K562 (cell line): Measurements from ENCODE around the gene XRN2. TPM values are rescaled to one million over a fixed set of nuclear protein-coding genes. Genes with fewer than 3 reads are reported as not detected.

Source experiments
- ATAC-seq: fragments of 200-7000 bp; cut with Tn5 transposase; 3 replicates; pipeline ENCODE4 v1.9.1; 2020; ENCODE audit warnings: moderate library complexity
- BruUV-seq: library from RNA; stranded (reverse); fragments of 400-500 nt; replicated peaks from 2 replicates; lab custom pipeline; 2021; lab: Mats Ljungman, UMichigan
- CTCF ChIA-PET: fragments of 300-600 bp; formaldehyde crosslinking; extraction: SDS; loops from one replicate; lab custom pipeline; 2021; ENCODE audit warnings: low intra/inter-chr PET ratio; lab: Yijun Ruan, JAX
- POLR2A ChIA-PET: fragments of 300-600, 350-650 bp; sonication (Branson Sonifier 250); formaldehyde crosslinking; extraction: SDS; loops from one replicate; lab custom pipeline; 2021; ENCODE audit warnings: antibody characterized with exemption, inconsistent platforms; lab: Yijun Ruan, JAX
- DNase-seq, 4 experiments: peaks; one replicate each; pipeline versions ENCODE4 v3.0.0 to v3.0.0-alpha.2; 2011 to 2018; ENCODE audit warnings: low spot score in 3 of 4, mixed read lengths in 3 of 4; ENCODE audit errors: extremely low read depth in 1 of 4
- FAIRE-seq: peaks from 2 replicates; lab custom pipeline; 2011; peaks lifted over from hg19 to GRCh38; lab: Jason Lieb, UNC
- H2AFZ ChIP-seq: 2 replicates; pipeline ENCODE4 v1.6.0; 2011; ENCODE audit warnings: low read depth, low read length, control low read depth, inconsistent platforms
- H3K27ac ChIP-seq: fragments of 200-600 bp; 3 replicates; pipeline ENCODE4 v1.8.0; 2011; ENCODE audit warnings: low read depth, mild to moderate bottlenecking, control low read depth, inconsistent platforms, low read length, moderate library complexity, mixed read lengths; ENCODE audit errors: extremely low read depth
- H3K27me3 ChIP-seq, 2 experiments: fragments of 300-600 bp in 1 of 2; 2 replicates in 1 of 2; 3 replicates in 1 of 2; pipeline versions ENCODE4 v1.6.0 to v1.8.0; 2011; ENCODE audit warnings: inconsistent platforms in 2 of 2, low read length in 2 of 2, mild to moderate bottlenecking in 1 of 2, mixed read lengths in 1 of 2, moderate library complexity in 1 of 2; ENCODE audit not compliant: control insufficient read depth in 2 of 2, insufficient read depth in 2 of 2
- H3K36me3 ChIP-seq: fragments of 300-600 bp; 3 replicates; pipeline ENCODE4 v1.8.0; 2011; ENCODE audit warnings: mild to moderate bottlenecking, low read length, inconsistent platforms; ENCODE audit not compliant: control insufficient read depth, insufficient read depth
- H3K4me1 ChIP-seq, 2 experiments: fragments of 200-600 bp in 1 of 2; replicated peaks in 1 of 2; 2 replicates in 1 of 2; 3 replicates in 1 of 2; pipeline versions ENCODE4 v1.5.1 to v1.8.0; 2011; ENCODE audit warnings: inconsistent platforms in 2 of 2, low read length in 2 of 2, mild to moderate bottlenecking in 1 of 2, mixed read lengths in 1 of 2, moderate library complexity in 1 of 2; ENCODE audit not compliant: control insufficient read depth in 2 of 2, insufficient read depth in 2 of 2
- H3K4me2 ChIP-seq: 2 replicates; pipeline ENCODE4 v1.6.1; 2011; ENCODE audit warnings: low read length, control low read depth, inconsistent platforms, mixed read lengths; ENCODE audit not compliant: insufficient read depth
- H3K4me3 ChIP-seq: fragments of 200-600 bp; sonication (generic), shearing (Covaris generic); 2 replicates; pipeline ENCODE4 v1.5.1; 2016; ENCODE audit warnings: control low read depth, inconsistent platforms
- H3K79me2 ChIP-seq: fragments of 200-600 bp; 3 replicates; pipeline ENCODE4 v1.8.0; 2011; ENCODE audit warnings: low read length, inconsistent platforms; ENCODE audit not compliant: control insufficient read depth, insufficient read depth
- H3K9ac ChIP-seq, 2 experiments: 2 replicates each; pipeline versions ENCODE4 v1.6.0 to v1.6.1; 2011; ENCODE audit warnings: low read depth in 2 of 2, low read length in 2 of 2, control low read depth in 1 of 2, inconsistent platforms in 1 of 2, mild to moderate bottlenecking in 1 of 2, mixed read lengths in 1 of 2; ENCODE audit not compliant: insufficient read depth in 1 of 2
- H3K9me1 ChIP-seq: one replicate; pipeline ENCODE4 v1.6.0; 2011; ENCODE audit warnings: inconsistent platforms, mild to moderate bottlenecking, low read length, moderate library complexity; ENCODE audit not compliant: control insufficient read depth, insufficient read depth
- H3K9me3 ChIP-seq: replicated peaks from 2 replicates; pipeline ENCODE4 v1.5.1; 2011; ENCODE audit warnings: low read depth, low read length, inconsistent platforms; ENCODE audit not compliant: control insufficient read depth, insufficient read depth
- H4K20me1 ChIP-seq: replicated peaks from 2 replicates; pipeline ENCODE4 v1.6.1; 2011; ENCODE audit warnings: low read length, inconsistent platforms, mixed read lengths; ENCODE audit not compliant: control insufficient read depth, insufficient read depth
- ATF7 ChIP-seq: fragments of 450-650 bp; IDR thresholded peaks from 2 replicates; pipeline ENCODE4 v1.7.1; 2014; ENCODE audit warnings: mild to moderate bottlenecking, moderate library complexity
- MECOM ChIP-seq: fragments of 250-450 bp; sonication (Bioruptor Pico); IDR thresholded peaks from 2 replicates; pipeline ENCODE4 v1.8.0; 2022; ENCODE audit warnings: inconsistent platforms
- NONO ChIP-seq, 2 experiments: fragments of 200-400 bp in 1 of 2; fragments of 450-650 bp in 1 of 2; formaldehyde crosslinking in 1 of 2; IDR thresholded peaks; 2 replicates each; pipeline ENCODE4 v1.6.1; 2017; ENCODE audit warnings: low read depth in 2 of 2, mild to moderate bottlenecking in 2 of 2, moderate library complexity in 2 of 2, low read length in 1 of 2
- NRF1 ChIP-seq, 2 experiments: fragments of 450-650 bp; IDR thresholded peaks in 1 of 2; conservative IDR thresholded peaks in 1 of 2; 2 replicates each; pipeline ENCODE4 v1.6.1; 2014; ENCODE audit warnings: mild to moderate bottlenecking in 2 of 2
- POLR2H ChIP-seq: IDR thresholded peaks from 2 replicates; pipeline ENCODE4 v1.6.1; 2016; ENCODE audit warnings: missing genetic modification characterization, low read depth, mild to moderate bottlenecking, control low read depth, missing compliant biosample characterization, moderate library complexity
- POLR3G ChIP-seq: IDR thresholded peaks from 2 replicates; pipeline ENCODE4 v1.6.1; 2011; ENCODE audit not compliant: insufficient read length, insufficient replicate concordance; ENCODE audit errors: extremely low read depth
- PURB ChIP-seq: sonication (generic); formaldehyde crosslinking; IDR thresholded peaks from 2 replicates; pipeline ENCODE4 v1.9.0; 2021; ENCODE audit warnings: low read depth, mild to moderate bottlenecking, missing genetic modification reagents
- SRF ChIP-seq, 2 experiments: fragments of 250-450, 450-650 bp in 1 of 2; sonication (Bioruptor Pico) in 1 of 2; sonication (generic) in 1 of 2; formaldehyde crosslinking; IDR thresholded peaks; 2 replicates each; pipeline versions ENCODE4 v1.5.0 to v1.5.1; 2020 to 2022; ENCODE audit warnings: mild to moderate bottlenecking in 1 of 2, missing genetic modification reagents in 1 of 2
- ZFP1 ChIP-seq: fragments of 450-650 bp; formaldehyde crosslinking; IDR thresholded peaks from 2 replicates; pipeline ENCODE4 v1.4.0; 2020; ENCODE audit warnings: mild to moderate bottlenecking, mixed read lengths
- WGBS: fragments of 100-300 bp; shearing (Covaris generic); methylation state at CpG from one replicate; pipeline ENCODE4 v1.1.6; 2016; ENCODE audit warnings: low coverage, mixed read lengths; ENCODE audit not compliant: insufficient coverage; ENCODE audit errors: missing lambda C conversion rate; 5-methylcytosine and 5-hydroxymethylcytosine counted together
- in situ Hi-C: fragments of 300-500 bp; cut with MboI; formaldehyde crosslinking; loops from 4 replicates; pipeline ENCODE4 v1.15.0; 2018; ENCODE audit warnings: inconsistent platforms, mixed read lengths
- intact Hi-C: fragments of 100-400 bp; cut with micrococcal nuclease; formaldehyde crosslinking; loops from 2 replicates; pipeline ENCODE4 v1.14.2; 2022
- polyA plus RNA-seq, 8 experiments: library from polyadenylated mRNA; depleted of rRNA in 4 of 8; stranded (reverse) in 5 of 8; unstranded in 3 of 8; fragments of >200 nt; fragmentation: Nextera tagmentation in 2 of 8; fragmentation: Illumina TruSeq in 1 of 8; extraction: Ambion mirVana in 2 of 8; extraction: Trizol in 1 of 8; gene quantifications; 2 replicates each; pipeline versions ENCODE4 v1.2.1 to v1.2.3, GENCODE V29; 2011 to 2014; ENCODE audit warnings: inconsistent platforms in 1 of 8, missing spikeins in 1 of 8
- total RNA-seq, 7 experiments: library from RNA; depleted of rRNA in 6 of 7; stranded (reverse); fragments of >200 nt in 6 of 7; fragmentation: Illumina TruSeq in 2 of 7; extraction: Trizol in 2 of 7; gene quantifications; 2 replicates each; pipeline versions ENCODE4 v1.2.1 to v1.2.3, GENCODE V29; 2011 to 2021; ENCODE audit warnings: low replicate concordance in 1 of 7
- TF ChIP-seq, protein P1 (sequence below), 3 experiments: IDR thresholded peaks in 2 of 3; conservative IDR thresholded peaks in 1 of 3; 2 replicates each; pipeline ENCODE4 v1.5.1; 2011 to 2012; ENCODE audit warnings: low read length in 3 of 3, mild to moderate bottlenecking in 3 of 3, control low read depth in 2 of 3, improper control_type of control experiment in 1 of 3, inconsistent platforms in 1 of 3, low read depth in 1 of 3, mixed read lengths in 1 of 3, moderate library complexity in 1 of 3; ENCODE audit not compliant: insufficient read depth in 2 of 3
- TF ChIP-seq, protein P2 (sequence below): fragments of 250-450 bp; sonication (Bioruptor Pico); IDR thresholded peaks from 2 replicates; pipeline ENCODE4 v1.9.0; 2021; ENCODE audit warnings: mild to moderate bottlenecking
- TF ChIP-seq, protein P3 (sequence below): fragments of 250-450 bp; sonication (Bioruptor Pico); IDR thresholded peaks from 2 replicates; pipeline ENCODE4 v1.8.0; 2022; ENCODE audit warnings: inconsistent platforms, mild to moderate bottlenecking, moderate library complexity, borderline replicate concordance
- TF ChIP-seq, protein P4 (sequence below): sonication (generic); formaldehyde crosslinking; IDR thresholded peaks from 2 replicates; pipeline ENCODE4 v1.8.1; 2023; ENCODE audit warnings: mild to moderate bottlenecking, missing genetic modification reagents, moderate library complexity

The XRN2 gene
- total and polyA plus RNA-seq, 9 of the 15 experiments (the other 6 are each of a cell fraction or from before 2014, with no cell fraction given), result 41.8 to 67.3 (median 51.4) TPM

DNA sequence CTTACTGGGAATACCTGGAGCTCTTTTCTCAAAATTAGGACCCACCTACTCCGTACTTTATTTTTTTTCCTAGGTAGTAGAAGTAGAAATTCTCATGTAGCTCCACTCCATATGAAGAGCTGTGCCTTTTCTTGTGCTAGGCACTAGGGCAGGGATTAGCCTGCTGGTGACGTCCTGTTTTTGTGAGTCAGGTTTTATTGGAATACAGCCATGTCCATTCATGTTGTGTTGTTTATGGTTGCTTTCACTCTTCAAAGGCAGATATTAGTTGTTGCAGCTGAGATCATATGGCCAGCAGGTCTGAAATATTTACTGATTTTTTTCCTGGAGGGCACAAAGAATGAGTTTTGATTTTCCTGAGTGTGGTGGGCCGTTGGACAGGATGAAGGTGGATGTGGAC, 20.5 kb downstream of the XRN2 start (continued):
- TF ChIP-seq PURB (no peak), ATF7 (0 out of 2 replicates have a peak, but pooled peaks have one; percentile 19), NRF1 (conservative IDR thresholded peaks at IDR 0.05 in 1 of 2, IDR thresholded peaks at IDR 0.05 in 1 of 2) (no peak)
- TF ChIP-seq, protein P1, sequence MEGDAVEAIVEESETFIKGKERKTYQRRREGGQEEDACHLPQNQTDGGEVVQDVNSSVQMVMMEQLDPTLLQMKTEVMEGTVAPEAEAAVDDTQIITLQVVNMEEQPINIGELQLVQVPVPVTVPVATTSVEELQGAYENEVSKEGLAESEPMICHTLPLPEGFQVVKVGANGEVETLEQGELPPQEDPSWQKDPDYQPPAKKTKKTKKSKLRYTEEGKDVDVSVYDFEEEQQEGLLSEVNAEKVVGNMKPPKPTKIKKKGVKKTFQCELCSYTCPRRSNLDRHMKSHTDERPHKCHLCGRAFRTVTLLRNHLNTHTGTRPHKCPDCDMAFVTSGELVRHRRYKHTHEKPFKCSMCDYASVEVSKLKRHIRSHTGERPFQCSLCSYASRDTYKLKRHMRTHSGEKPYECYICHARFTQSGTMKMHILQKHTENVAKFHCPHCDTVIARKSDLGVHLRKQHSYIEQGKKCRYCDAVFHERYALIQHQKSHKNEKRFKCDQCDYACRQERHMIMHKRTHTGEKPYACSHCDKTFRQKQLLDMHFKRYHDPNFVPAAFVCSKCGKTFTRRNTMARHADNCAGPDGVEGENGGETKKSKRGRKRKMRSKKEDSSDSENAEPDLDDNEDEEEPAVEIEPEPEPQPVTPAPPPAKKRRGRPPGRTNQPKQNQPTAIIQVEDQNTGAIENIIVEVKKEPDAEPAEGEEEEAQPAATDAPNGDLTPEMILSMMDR (IDR thresholded peaks at IDR 0.05 in 2 of 3, conservative IDR thresholded peaks at IDR 0.05 in 1 of 3; ENCODE audit: insufficient read depth in 2 of 3, low read depth in 1 of 3, low read length in 3 of 3), result no peak

DNA sequence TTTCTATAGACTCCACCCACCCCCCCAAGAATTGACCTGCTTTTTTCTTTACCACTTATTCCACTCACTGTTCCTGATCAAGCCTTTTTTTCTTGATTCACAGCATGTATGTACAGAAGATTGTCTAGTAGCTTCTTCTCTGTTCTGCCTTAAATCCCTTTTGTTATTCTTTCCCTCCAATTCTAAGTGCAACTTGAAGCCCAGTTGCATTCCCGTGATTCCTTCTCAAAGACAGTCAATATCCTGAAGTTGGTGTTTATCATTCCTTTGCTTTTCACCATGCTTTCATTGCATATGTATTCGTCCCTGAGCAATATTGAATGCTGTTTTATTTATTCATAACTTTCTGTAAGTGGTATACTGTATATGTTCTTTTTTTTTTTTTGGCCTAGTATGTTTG, 21.0 kb downstream of the XRN2 start:
- Histone ChIP-seq H3K4me1 (peaks cover 7 to 39% of the 10 kb centered on the region in 2 experiments), H3K9me3 (no peaks in the 10 kb centered on the region; the same call in 1 of the 2 replicates), H3K27ac (peak overlapping the region; percentile 81; the same call in 2 of the 3 replicates), H3K9ac (no peak overlapping the region), H3K9me1 (no peaks in the 10 kb centered on the region), H3K36me3 (peaks cover 22% of the 10 kb centered on the region; the same call in 2 of the 3 replicates), H3K4me2 (0 out of 2 replicates have a peak overlapping the region, but pooled peaks have one; percentile 27), H4K20me1 (no peaks in the 10 kb centered on the region), H2AFZ (no peak overlapping the region), H3K4me3 (no peak overlapping the region), H3K27me3 (no peaks in the 10 kb centered on the region), H3K79me2 (peaks cover 99% of the 10 kb centered on the region)
- intact Hi-C loops (no loop called here), in situ Hi-C loops (no loop called here)
- DNase-seq (no peak), ATAC-seq (no peak), FAIRE-seq (no peak)
- ChIA-PET CTCF (no interaction called here), POLR2A (interaction anchor here (1.5 to 2.3 kb wide), 2 partner anchors 10 to 20 kb away, joined by 3 to 14 read pairs; partner anchors contain the start of gene XRN2)
- WGBS, result 8% methylated on average over 2 of the region's 2 CpGs
- no TSS peak for BruUV-seq
- TF ChIP-seq NONO (IDR thresholded peaks at IDR 0.05; ENCODE audit: low read depth in 2 of 2, low read length in 1 of 2) (no peak), ZFP1 (CRISPR knock-in tag) (no peak), POLR3G (no peak), POLR2H (tag) (no peak), SRF (CRISPR knock-in tag; IDR thresholded peaks at IDR 0.05) (no peak), MECOM (CRISPR knock-in tag) (no peak)
- TF ChIP-seq, protein P2, sequence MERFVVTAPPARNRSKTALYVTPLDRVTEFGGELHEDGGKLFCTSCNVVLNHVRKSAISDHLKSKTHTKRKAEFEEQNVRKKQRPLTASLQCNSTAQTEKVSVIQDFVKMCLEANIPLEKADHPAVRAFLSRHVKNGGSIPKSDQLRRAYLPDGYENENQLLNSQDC (CRISPR knock-in tag), result no peak
- TF ChIP-seq, protein P3, sequence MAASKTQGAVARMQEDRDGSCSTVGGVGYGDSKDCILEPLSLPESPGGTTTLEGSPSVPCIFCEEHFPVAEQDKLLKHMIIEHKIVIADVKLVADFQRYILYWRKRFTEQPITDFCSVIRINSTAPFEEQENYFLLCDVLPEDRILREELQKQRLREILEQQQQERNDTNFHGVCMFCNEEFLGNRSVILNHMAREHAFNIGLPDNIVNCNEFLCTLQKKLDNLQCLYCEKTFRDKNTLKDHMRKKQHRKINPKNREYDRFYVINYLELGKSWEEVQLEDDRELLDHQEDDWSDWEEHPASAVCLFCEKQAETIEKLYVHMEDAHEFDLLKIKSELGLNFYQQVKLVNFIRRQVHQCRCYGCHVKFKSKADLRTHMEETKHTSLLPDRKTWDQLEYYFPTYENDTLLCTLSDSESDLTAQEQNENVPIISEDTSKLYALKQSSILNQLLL (CRISPR knock-in tag), result no peak
- TF ChIP-seq, protein P4, sequence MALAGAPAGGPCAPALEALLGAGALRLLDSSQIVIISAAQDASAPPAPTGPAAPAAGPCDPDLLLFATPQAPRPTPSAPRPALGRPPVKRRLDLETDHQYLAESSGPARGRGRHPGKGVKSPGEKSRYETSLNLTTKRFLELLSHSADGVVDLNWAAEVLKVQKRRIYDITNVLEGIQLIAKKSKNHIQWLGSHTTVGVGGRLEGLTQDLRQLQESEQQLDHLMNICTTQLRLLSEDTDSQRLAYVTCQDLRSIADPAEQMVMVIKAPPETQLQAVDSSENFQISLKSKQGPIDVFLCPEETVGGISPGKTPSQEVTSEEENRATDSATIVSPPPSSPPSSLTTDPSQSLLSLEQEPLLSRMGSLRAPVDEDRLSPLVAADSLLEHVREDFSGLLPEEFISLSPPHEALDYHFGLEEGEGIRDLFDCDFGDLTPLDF (CRISPR knock-in tag), result no peak
